Adrenal gland (tissue), 5 donors: ENCODE measurements around the gene OR2W3.

Source experiments
- POLR2A ChIP-seq, 2 donors: fragments of 450-650 bp; IDR thresholded peaks; one replicate each; pipeline ENCODE4 v1.6.1; 2017; ENCODE audit warnings: antibody characterized with exemption in 2 of 2, mild to moderate bottlenecking in 2 of 2, moderate library complexity in 1 of 2
- TF ChIP-seq, protein P1 (sequence below), 6 experiments: fragments of 450-650 bp in 4 of 6; fragments of 200-600 bp in 2 of 6; sonication (generic) in 1 of 6; IDR thresholded peaks; 1 replicate in 5 of 6; 2 replicates in 1 of 6; pipeline versions ENCODE4 v1.5.1 to v1.8.0; 2016 to 2021; ENCODE audit warnings: antibody characterized with exemption in 6 of 6, mild to moderate bottlenecking in 2 of 6, moderate library complexity in 1 of 6
- donor health status: DM: no; HTN: no; CAD: no.

- TF ChIP-seq, protein P1, sequence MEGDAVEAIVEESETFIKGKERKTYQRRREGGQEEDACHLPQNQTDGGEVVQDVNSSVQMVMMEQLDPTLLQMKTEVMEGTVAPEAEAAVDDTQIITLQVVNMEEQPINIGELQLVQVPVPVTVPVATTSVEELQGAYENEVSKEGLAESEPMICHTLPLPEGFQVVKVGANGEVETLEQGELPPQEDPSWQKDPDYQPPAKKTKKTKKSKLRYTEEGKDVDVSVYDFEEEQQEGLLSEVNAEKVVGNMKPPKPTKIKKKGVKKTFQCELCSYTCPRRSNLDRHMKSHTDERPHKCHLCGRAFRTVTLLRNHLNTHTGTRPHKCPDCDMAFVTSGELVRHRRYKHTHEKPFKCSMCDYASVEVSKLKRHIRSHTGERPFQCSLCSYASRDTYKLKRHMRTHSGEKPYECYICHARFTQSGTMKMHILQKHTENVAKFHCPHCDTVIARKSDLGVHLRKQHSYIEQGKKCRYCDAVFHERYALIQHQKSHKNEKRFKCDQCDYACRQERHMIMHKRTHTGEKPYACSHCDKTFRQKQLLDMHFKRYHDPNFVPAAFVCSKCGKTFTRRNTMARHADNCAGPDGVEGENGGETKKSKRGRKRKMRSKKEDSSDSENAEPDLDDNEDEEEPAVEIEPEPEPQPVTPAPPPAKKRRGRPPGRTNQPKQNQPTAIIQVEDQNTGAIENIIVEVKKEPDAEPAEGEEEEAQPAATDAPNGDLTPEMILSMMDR (IDR thresholded peaks at IDR 0.05), result no peak
- no peak for TF ChIP-seq POLR2A (IDR thresholded peaks at IDR 0.05)
Measured at GRCh38 chr1:247855911-247856310, 39.5 kb upstream of the OR2W3 start.
